WTC11 (cell line): ENCODE measurements around the gene TLE3. TPM values are rescaled to one million over a fixed set of nuclear protein-coding genes. Genes with fewer than 3 reads are reported as not detected.

Experiments used
- ATAC-seq: fragments of 200-7000 bp; cut with Tn5 transposase; 2 replicates; pipeline ENCODE4 v1.10.0; 2021; ENCODE audit warnings: mild to moderate bottlenecking, moderate library complexity
- CTCF ChIA-PET: fragments of 300-600 bp; sonication (Branson Sonifier 250); formaldehyde crosslinking; loops from one replicate; lab custom pipeline; 2021; ENCODE audit warnings: antibody characterized with exemption; lab: Charles Lee
- POLR2A ChIA-PET: fragments of 350-600 bp; sonication (Branson Sonifier 250); formaldehyde crosslinking; loops from one replicate; lab custom pipeline; 2021; ENCODE audit warnings: antibody characterized with exemption; lab: Charles Lee
- DNase-seq: peaks from one replicate; pipeline ENCODE4 v3.0.0; 2021; ENCODE audit warnings: low spot score
- H3K27ac Mint-ChIP-seq: 2 replicates; pipeline ENCODE4 v1.8.0; 2021; ENCODE audit warnings: mixed read lengths
- H3K27me3 Mint-ChIP-seq: 2 replicates; pipeline ENCODE4 v1.8.0; 2021; ENCODE audit warnings: low read depth, mild to moderate bottlenecking, moderate library complexity, mixed read lengths
- H3K36me3 Mint-ChIP-seq: 2 replicates; pipeline ENCODE4 v1.8.0; 2021; ENCODE audit warnings: mixed read lengths
- H3K4me1 Mint-ChIP-seq: 2 replicates; pipeline ENCODE4 v1.8.0; 2022; ENCODE audit warnings: mixed read lengths
- H3K4me3 Mint-ChIP-seq: 2 replicates; pipeline ENCODE4 v1.8.0; 2021; ENCODE audit warnings: mild to moderate bottlenecking, moderate library complexity, mixed read lengths
- H3K9me3 Mint-ChIP-seq: 2 replicates; pipeline ENCODE4 v1.8.0; 2021; ENCODE audit warnings: mixed read lengths
- ELF4 ChIP-seq: sonication (generic); formaldehyde crosslinking; IDR thresholded peaks from 2 replicates; pipeline ENCODE4 v1.8.1; 2022; ENCODE audit warnings: low read depth, mild to moderate bottlenecking, moderate library complexity, missing genetic modification reagents
- ESRRA ChIP-seq: sonication (generic); formaldehyde crosslinking; IDR thresholded peaks from 2 replicates; pipeline ENCODE4 v1.8.1; 2022; ENCODE audit warnings: mild to moderate bottlenecking, missing genetic modification reagents, borderline replicate concordance
- ETV6 ChIP-seq: sonication (generic); formaldehyde crosslinking; IDR thresholded peaks from 2 replicates; pipeline ENCODE4 v1.8.1; 2022; ENCODE audit warnings: mild to moderate bottlenecking, missing genetic modification reagents
- FOXK1 ChIP-seq: sonication (generic); formaldehyde crosslinking; IDR thresholded peaks from 2 replicates; pipeline ENCODE4 v1.8.0; 2022; ENCODE audit warnings: mild to moderate bottlenecking, moderate library complexity, missing genetic modification reagents
- GABPB1 ChIP-seq: sonication (generic); formaldehyde crosslinking; IDR thresholded peaks from 2 replicates; pipeline ENCODE4 v1.8.1; 2023; ENCODE audit warnings: mild to moderate bottlenecking, missing genetic modification reagents
- GRHL2 ChIP-seq: fragments of 250-450 bp; sonication (Bioruptor Pico); IDR thresholded peaks from 2 replicates; pipeline ENCODE4 v1.8.0; 2022; ENCODE audit warnings: mild to moderate bottlenecking, moderate library complexity; ENCODE audit not compliant: insufficient replicate concordance, severe bottlenecking
- GTF2I ChIP-seq: fragments of 250-450 bp; sonication (Bioruptor Pico); conservative IDR thresholded peaks from 2 replicates; pipeline ENCODE4 v1.4.0; 2021; ENCODE audit warnings: mild to moderate bottlenecking
- IRF2 ChIP-seq: sonication (generic); formaldehyde crosslinking; IDR thresholded peaks from 2 replicates; pipeline ENCODE4 v1.8.0; 2022; ENCODE audit warnings: low read depth, missing genetic modification reagents, borderline replicate concordance
- JAZF1 ChIP-seq: fragments of 250-450 bp; sonication (Bioruptor Pico); IDR thresholded peaks from 2 replicates; pipeline ENCODE4 v1.9.0; 2021; ENCODE audit warnings: moderate library complexity, mild to moderate bottlenecking, inconsistent platforms
- MYBL2 ChIP-seq: sonication (generic); formaldehyde crosslinking; IDR thresholded peaks from 2 replicates; pipeline ENCODE4 v1.8.1; 2023; ENCODE audit warnings: mild to moderate bottlenecking, moderate library complexity, missing genetic modification reagents
- NFATC4 ChIP-seq: fragments of 250-450 bp; sonication (Bioruptor Pico); IDR thresholded peaks from 2 replicates; pipeline ENCODE4 v1.9.0; 2021; ENCODE audit warnings: mild to moderate bottlenecking
- NFE2L1 ChIP-seq: sonication (generic); formaldehyde crosslinking; IDR thresholded peaks from 2 replicates; pipeline ENCODE4 v1.8.1; 2023; ENCODE audit warnings: missing genetic modification reagents
- NFYB ChIP-seq: sonication (generic); formaldehyde crosslinking; conservative IDR thresholded peaks from 2 replicates; pipeline ENCODE4 v1.8.0; 2022; ENCODE audit warnings: low read depth, missing genetic modification reagents
- NR2C2 ChIP-seq: sonication (generic); formaldehyde crosslinking; IDR thresholded peaks from 2 replicates; pipeline ENCODE4 v1.8.0; 2022; ENCODE audit warnings: mild to moderate bottlenecking, missing genetic modification reagents
- PRRX2 ChIP-seq: fragments of 250-450 bp; sonication (Bioruptor Pico); IDR thresholded peaks from 2 replicates; pipeline ENCODE4 v1.8.0; 2021; ENCODE audit warnings: mild to moderate bottlenecking
- RELA ChIP-seq: sonication (generic); formaldehyde crosslinking; IDR thresholded peaks from 2 replicates; pipeline ENCODE4 v1.8.1; 2022; ENCODE audit warnings: missing genetic modification reagents, mild to moderate bottlenecking, borderline replicate concordance
- SMAD4 ChIP-seq: sonication (generic); formaldehyde crosslinking; IDR thresholded peaks from 2 replicates; pipeline ENCODE4 v1.8.0; 2022; ENCODE audit warnings: mild to moderate bottlenecking, missing genetic modification reagents
- TEAD4 ChIP-seq: sonication (generic); formaldehyde crosslinking; IDR thresholded peaks from 2 replicates; pipeline ENCODE4 v1.8.0; 2022; ENCODE audit warnings: mild to moderate bottlenecking, missing genetic modification reagents
- ZBTB21 ChIP-seq: sonication (generic); formaldehyde crosslinking; IDR thresholded peaks from 2 replicates; pipeline ENCODE4 v1.8.1; 2023; ENCODE audit warnings: mild to moderate bottlenecking, missing genetic modification reagents, borderline replicate concordance
- ZNF138 ChIP-seq: sonication (generic); formaldehyde crosslinking; conservative IDR thresholded peaks from 2 replicates; pipeline ENCODE4 v1.8.1; 2022; ENCODE audit warnings: mild to moderate bottlenecking, moderate library complexity, missing genetic modification reagents
- ZNF219 ChIP-seq: sonication (generic); formaldehyde crosslinking; IDR thresholded peaks from 2 replicates; pipeline ENCODE4 v1.8.0; 2023; ENCODE audit warnings: missing genetic modification reagents, mild to moderate bottlenecking, borderline replicate concordance
- ZNF396 ChIP-seq: fragments of 250-450 bp; sonication (Bioruptor Pico); IDR thresholded peaks from 2 replicates; pipeline ENCODE4 v1.8.0; 2021; ENCODE audit warnings: mild to moderate bottlenecking, moderate library complexity, borderline replicate concordance
- ZNF416 ChIP-seq: fragments of 250-450 bp; sonication (Bioruptor Pico); IDR thresholded peaks from 2 replicates; pipeline ENCODE4 v1.9.0; 2021; ENCODE audit warnings: mild to moderate bottlenecking, inconsistent platforms
- total RNA-seq: library from RNA; stranded (reverse); gene quantifications from 3 replicates; pipeline ENCODE4 v1.2.3, GENCODE V29; 2021
- TF ChIP-seq, protein P1 (sequence below): sonication (generic); formaldehyde crosslinking; IDR thresholded peaks from 2 replicates; pipeline ENCODE4 v1.8.1; 2022; ENCODE audit warnings: low read depth, mild to moderate bottlenecking, moderate library complexity, missing genetic modification reagents, borderline replicate concordance
- TF ChIP-seq, protein P2 (sequence below): sonication (generic); formaldehyde crosslinking; IDR thresholded peaks from 2 replicates; pipeline ENCODE4 v1.8.1; 2023; ENCODE audit warnings: mild to moderate bottlenecking, missing genetic modification reagents, moderate library complexity
- TF ChIP-seq, protein P3 (sequence below): sonication (generic); formaldehyde crosslinking; IDR thresholded peaks from 2 replicates; pipeline ENCODE4 v1.8.1; 2023; ENCODE audit warnings: mild to moderate bottlenecking, missing genetic modification reagents
- TF ChIP-seq, protein P4 (sequence below): fragments of 250-450 bp; sonication (Bioruptor Pico); IDR thresholded peaks from 2 replicates; pipeline ENCODE4 v1.8.0; 2021; ENCODE audit warnings: mild to moderate bottlenecking
- TF ChIP-seq, protein P5 (sequence below): sonication (generic); formaldehyde crosslinking; IDR thresholded peaks from 2 replicates; pipeline ENCODE4 v1.8.0; 2022; ENCODE audit warnings: mild to moderate bottlenecking, missing genetic modification reagents

Gene TLE3
- total RNA-seq, 1 experiment from 2014 or later: 78.7 TPM

DNA sequence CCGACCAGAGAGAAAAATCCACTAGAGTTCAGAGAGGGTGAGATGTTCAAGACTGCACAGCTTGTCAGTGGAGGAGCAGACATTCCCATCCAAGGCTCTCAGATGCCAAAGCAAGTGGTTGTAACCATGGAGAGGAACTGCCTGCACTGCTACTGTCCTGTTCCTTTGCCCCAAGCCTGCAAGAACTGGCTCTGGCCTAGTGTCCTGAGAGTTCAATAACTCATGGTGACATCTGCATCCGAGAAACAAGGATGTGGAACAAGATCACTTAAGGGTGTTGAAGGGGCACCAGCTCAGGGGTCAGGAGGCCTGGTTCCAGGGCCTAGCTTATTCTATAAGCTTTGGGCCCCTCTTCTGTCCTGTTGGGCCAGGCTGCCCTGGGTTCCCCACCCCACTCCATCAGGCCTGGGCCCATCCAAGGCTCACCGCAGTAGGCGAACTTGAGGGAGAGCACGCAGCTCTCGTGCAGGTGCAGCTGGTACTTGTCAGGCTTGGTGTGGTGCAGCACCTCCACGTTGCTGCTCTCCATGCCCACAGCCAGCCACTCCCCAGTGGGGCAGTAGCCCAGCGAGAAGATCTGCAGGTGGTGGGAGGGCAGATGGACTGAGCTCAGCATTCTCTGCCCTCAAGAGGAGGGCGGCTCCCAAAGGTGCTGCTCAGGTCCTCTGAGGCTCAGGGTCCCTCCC is 45.6 kb downstream of the TLE3 start:
- POLR2A ChIA-PET: interaction anchor here (1.1 kb wide), 1 partner anchor 21 kb away, joined by 3 read pairs; no protein-coding TSS in a partner anchor
- H3K27me3 Mint-ChIP-seq: no peaks in the 10 kb centered on the region
- no peaks in the 10 kb centered on the region for H3K9me3 Mint-ChIP-seq
- no peak for DNase-seq
- CTCF ChIA-PET: no interaction called here
- H3K4me3 Mint-ChIP-seq: no peak overlapping the region
- peaks cover 56% of the 10 kb centered on the region for H3K36me3 Mint-ChIP-seq
- peaks cover 14% of the 10 kb centered on the region for H3K4me1 Mint-ChIP-seq
- TF ChIP-seq SMAD4 (CRISPR knock-in tag) (no peak), NR2C2 (no peak), ELF4 (no peak), ZNF396 (no peak), ZNF416 (CRISPR knock-in tag) (no peak), TEAD4 (CRISPR knock-in tag) (no peak), GRHL2 (no peak), FOXK1 (CRISPR knock-in tag) (no peak), GABPB1 (no peak), NFATC4 (CRISPR knock-in tag) (no peak), RELA (CRISPR knock-in tag) (no peak), IRF2 (CRISPR knock-in tag) (no peak), MYBL2 (CRISPR knock-in tag) (no peak), ESRRA (CRISPR knock-in tag) (no peak), ZNF138 (CRISPR knock-in tag) (no peak), ZBTB21 (CRISPR knock-in tag) (no peak)
- TF ChIP-seq, protein P1, sequence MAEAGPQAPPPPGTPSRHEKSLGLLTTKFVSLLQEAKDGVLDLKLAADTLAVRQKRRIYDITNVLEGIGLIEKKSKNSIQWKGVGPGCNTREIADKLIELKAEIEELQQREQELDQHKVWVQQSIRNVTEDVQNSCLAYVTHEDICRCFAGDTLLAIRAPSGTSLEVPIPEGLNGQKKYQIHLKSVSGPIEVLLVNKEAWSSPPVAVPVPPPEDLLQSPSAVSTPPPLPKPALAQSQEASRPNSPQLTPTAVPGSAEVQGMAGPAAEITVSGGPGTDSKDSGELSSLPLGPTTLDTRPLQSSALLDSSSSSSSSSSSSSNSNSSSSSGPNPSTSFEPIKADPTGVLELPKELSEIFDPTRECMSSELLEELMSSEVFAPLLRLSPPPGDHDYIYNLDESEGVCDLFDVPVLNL: no peak
- TF ChIP-seq, protein P2, sequence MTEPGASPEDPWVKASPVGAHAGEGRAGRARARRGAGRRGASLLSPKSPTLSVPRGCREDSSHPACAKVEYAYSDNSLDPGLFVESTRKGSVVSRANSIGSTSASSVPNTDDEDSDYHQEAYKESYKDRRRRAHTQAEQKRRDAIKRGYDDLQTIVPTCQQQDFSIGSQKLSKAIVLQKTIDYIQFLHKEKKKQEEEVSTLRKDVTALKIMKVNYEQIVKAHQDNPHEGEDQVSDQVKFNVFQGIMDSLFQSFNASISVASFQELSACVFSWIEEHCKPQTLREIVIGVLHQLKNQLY (CRISPR knock-in tag): no peak
- TF ChIP-seq, protein P3, sequence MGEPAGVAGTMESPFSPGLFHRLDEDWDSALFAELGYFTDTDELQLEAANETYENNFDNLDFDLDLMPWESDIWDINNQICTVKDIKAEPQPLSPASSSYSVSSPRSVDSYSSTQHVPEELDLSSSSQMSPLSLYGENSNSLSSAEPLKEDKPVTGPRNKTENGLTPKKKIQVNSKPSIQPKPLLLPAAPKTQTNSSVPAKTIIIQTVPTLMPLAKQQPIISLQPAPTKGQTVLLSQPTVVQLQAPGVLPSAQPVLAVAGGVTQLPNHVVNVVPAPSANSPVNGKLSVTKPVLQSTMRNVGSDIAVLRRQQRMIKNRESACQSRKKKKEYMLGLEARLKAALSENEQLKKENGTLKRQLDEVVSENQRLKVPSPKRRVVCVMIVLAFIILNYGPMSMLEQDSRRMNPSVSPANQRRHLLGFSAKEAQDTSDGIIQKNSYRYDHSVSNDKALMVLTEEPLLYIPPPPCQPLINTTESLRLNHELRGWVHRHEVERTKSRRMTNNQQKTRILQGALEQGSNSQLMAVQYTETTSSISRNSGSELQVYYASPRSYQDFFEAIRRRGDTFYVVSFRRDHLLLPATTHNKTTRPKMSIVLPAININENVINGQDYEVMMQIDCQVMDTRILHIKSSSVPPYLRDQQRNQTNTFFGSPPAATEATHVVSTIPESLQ (CRISPR knock-in tag): no peak
- TF ChIP-seq, protein P4, sequence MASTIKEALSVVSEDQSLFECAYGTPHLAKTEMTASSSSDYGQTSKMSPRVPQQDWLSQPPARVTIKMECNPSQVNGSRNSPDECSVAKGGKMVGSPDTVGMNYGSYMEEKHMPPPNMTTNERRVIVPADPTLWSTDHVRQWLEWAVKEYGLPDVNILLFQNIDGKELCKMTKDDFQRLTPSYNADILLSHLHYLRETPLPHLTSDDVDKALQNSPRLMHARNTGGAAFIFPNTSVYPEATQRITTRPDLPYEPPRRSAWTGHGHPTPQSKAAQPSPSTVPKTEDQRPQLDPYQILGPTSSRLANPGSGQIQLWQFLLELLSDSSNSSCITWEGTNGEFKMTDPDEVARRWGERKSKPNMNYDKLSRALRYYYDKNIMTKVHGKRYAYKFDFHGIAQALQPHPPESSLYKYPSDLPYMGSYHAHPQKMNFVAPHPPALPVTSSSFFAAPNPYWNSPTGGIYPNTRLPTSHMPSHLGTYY: no peak
- H3K27ac Mint-ChIP-seq: no peak overlapping the region
- ATAC-seq: no peak

DNA sequence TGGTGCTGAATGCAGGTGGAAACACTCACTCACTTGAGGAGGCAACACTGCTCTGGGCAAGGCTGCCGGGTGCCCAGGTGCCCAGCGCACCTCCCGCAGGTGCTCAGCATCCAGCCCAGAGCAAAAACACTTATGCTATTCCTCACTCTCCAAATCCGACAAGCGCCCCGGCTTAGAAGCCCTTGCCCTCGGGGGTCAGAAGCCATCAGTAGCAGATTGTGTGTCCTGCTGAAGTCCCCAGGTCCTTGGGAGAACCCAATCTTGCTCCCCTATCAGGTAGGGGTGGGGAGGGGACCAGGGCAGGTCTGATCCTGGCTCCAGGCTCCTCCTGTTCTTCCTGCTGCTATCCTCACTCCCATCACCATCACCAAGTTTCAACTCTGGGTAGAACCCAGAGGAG is 46.7 kb downstream of the TLE3 start:
- Mint-ChIP-seq H3K36me3 (peaks cover 56% of the 10 kb centered on the region), H3K27ac (no peak overlapping the region), H3K4me3 (no peak overlapping the region), H3K9me3 (no peaks in the 10 kb centered on the region), H3K4me1 (peaks cover 15% of the 10 kb centered on the region), H3K27me3 (no peaks in the 10 kb centered on the region)
- no peak for TF ChIP-seq ZNF219 (CRISPR knock-in tag)
- no peak for TF ChIP-seq PRRX2 (CRISPR knock-in tag)
- TF ChIP-seq NFYB: no peak
- no peak for TF ChIP-seq NFE2L1 (CRISPR knock-in tag)
- TF ChIP-seq GTF2I (CRISPR knock-in tag): no peak
- TF ChIP-seq, protein P5, sequence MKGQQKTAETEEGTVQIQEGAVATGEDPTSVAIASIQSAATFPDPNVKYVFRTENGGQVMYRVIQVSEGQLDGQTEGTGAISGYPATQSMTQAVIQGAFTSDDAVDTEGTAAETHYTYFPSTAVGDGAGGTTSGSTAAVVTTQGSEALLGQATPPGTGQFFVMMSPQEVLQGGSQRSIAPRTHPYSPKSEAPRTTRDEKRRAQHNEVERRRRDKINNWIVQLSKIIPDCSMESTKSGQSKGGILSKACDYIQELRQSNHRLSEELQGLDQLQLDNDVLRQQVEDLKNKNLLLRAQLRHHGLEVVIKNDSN (CRISPR knock-in tag): no peak
- TF ChIP-seq JAZF1 (CRISPR knock-in tag): no peak
- TF ChIP-seq ETV6: no peak
- DNase-seq: no peak
- ChIA-PET POLR2A (no interaction called here), CTCF (no interaction called here)
- ATAC-seq: no peak
